ES-I3 (cell line): ENCODE measurements around the gene PORCN.
"Not testable (repeated sequence)": the region's sequence is repeated elsewhere in the genome, so short reads cannot be mapped to it uniquely, and the experiment has no call there.

Experiments
- H3K36me3 ChIP-seq: 2 replicates; pipeline ENCODE4 v1.6.1; 2013; ENCODE audit warnings: mild to moderate bottlenecking, low read length, control low read depth, moderate library complexity; ENCODE audit not compliant: insufficient read depth
- H3K4me1 ChIP-seq: 2 replicates; pipeline ENCODE4 v1.6.1; 2013; ENCODE audit warnings: mild to moderate bottlenecking, control low read depth, low read length; ENCODE audit not compliant: insufficient read depth
- H3K9ac ChIP-seq: 2 replicates; pipeline ENCODE4 v1.6.1; 2013; ENCODE audit warnings: low read depth, mild to moderate bottlenecking, low read length, moderate library complexity
- H3K9me3 ChIP-seq: 2 replicates; pipeline ENCODE4 v1.6.1; 2013; ENCODE audit warnings: mild to moderate bottlenecking, low read length, moderate library complexity; ENCODE audit not compliant: control insufficient read depth, insufficient read depth

The PORCN gene

GRCh38 chrX:48525853-48526252, 17.1 kb downstream of the PORCN start:
- H3K4me1 ChIP-seq, H3K36me3 ChIP-seq, H3K9ac ChIP-seq, H3K9me3 ChIP-seq: not testable (repeated sequence)

- H3K4me1 ChIP-seq, result no peaks in the 10 kb centered on the region
- H3K9me3 ChIP-seq, result no peaks in the 10 kb centered on the region
- H3K36me3 ChIP-seq, result no peaks in the 10 kb centered on the region; the same call in 1 of the 2 replicates
- H3K9ac ChIP-seq, result no peak overlapping the region
These were observed 21.9 kb downstream of the PORCN start for GRCh38 chrX:48530736-48531135.

GRCh38 chrX:48531358-48531959, 22.7 kb downstream of the PORCN start:
- Histone ChIP-seq H3K4me1 (no peaks in the 10 kb centered on the region), H3K9me3 (no peaks in the 10 kb centered on the region), H3K36me3 (no peaks in the 10 kb centered on the region; the same call in 1 of the 2 replicates), H3K9ac (no peak overlapping the region)

- Histone ChIP-seq H3K9me3 (no peaks in the 10 kb centered on the region), H3K4me1 (no peaks in the 10 kb centered on the region), H3K36me3 (no peaks in the 10 kb centered on the region; the same call in 1 of the 2 replicates), H3K9ac (no peak overlapping the region)
These were observed 23.4 kb downstream of the PORCN start for GRCh38 chrX:48532161-48532560.

- no peaks in the 10 kb centered on the region for H3K4me1 ChIP-seq
- H3K9ac ChIP-seq, result no peak overlapping the region
- no peaks in the 10 kb centered on the region for H3K36me3 ChIP-seq
- no peaks in the 10 kb centered on the region for H3K9me3 ChIP-seq
These were observed 24.4 kb downstream of the PORCN start for GRCh38 chrX:48533165-48533564.

- H3K9me3 ChIP-seq, result no peaks in the 10 kb centered on the region
- peak overlapping the region; percentile 25; the same call in 1 of the 2 replicates for H3K9ac ChIP-seq
- no peaks in the 10 kb centered on the region for H3K36me3 ChIP-seq
- H3K4me1 ChIP-seq, result no peaks in the 10 kb centered on the region
These were observed 30.0 kb downstream of the PORCN start for GRCh38 chrX:48538641-48539344.

- Histone ChIP-seq H3K4me1 (no peaks in the 10 kb centered on the region), H3K9ac (peak within 1 kb of the TSS; percentile 72; the same call in 1 of the 2 replicates), H3K36me3 (no peaks in the 10 kb centered on the region), H3K9me3 (no peaks in the 10 kb centered on the region)
These were observed 30.7 kb downstream of the PORCN start, which contains the start of gene TBC1D25 for GRCh38 chrX:48539345-48540027. Gene TBC1D25 (plus strand): TSS chrX:48539714. CDS start chrX:48539798, 84 bp downstream.

GRCh38 chrX:48540028-48540375, 31.2 kb downstream of the PORCN start:
- Histone ChIP-seq H3K4me1 (no peaks in the 10 kb centered on the region), H3K9me3 (no peaks in the 10 kb centered on the region), H3K9ac (peak overlapping the region; percentile 72; the same call in 1 of the 2 replicates), H3K36me3 (no peaks in the 10 kb centered on the region)

GRCh38 chrX:48540480-48540879, 31.7 kb downstream of the PORCN start:
- Histone ChIP-seq H3K9ac (no peak overlapping the region; the same call in 1 of the 2 replicates), H3K9me3 (no peaks in the 10 kb centered on the region), H3K36me3 (no peaks in the 10 kb centered on the region), H3K4me1 (no peaks in the 10 kb centered on the region)

GRCh38 chrX:48541140-48541814, 32.5 kb downstream of the PORCN start:
- no peaks in the 10 kb centered on the region for H3K9me3 ChIP-seq
- no peaks in the 10 kb centered on the region for H3K36me3 ChIP-seq
- no peaks in the 10 kb centered on the region for H3K4me1 ChIP-seq
- no peak overlapping the region for H3K9ac ChIP-seq

GRCh38 chrX:48548871-48549270, 40.1 kb downstream of the PORCN start:
- no peaks in the 10 kb centered on the region for H3K36me3 ChIP-seq
- H3K9me3 ChIP-seq, result no peaks in the 10 kb centered on the region
- H3K4me1 ChIP-seq, result no peaks in the 10 kb centered on the region
- no peak overlapping the region for H3K9ac ChIP-seq

- not testable (repeated sequence) for H3K4me1 ChIP-seq, H3K9me3 ChIP-seq, H3K9ac ChIP-seq, H3K36me3 ChIP-seq
These were observed 47.0 kb downstream of the PORCN start for GRCh38 chrX:48555731-48556325.

GRCh38 chrX:48558271-48558670, 49.5 kb downstream of the PORCN start:
- no peaks in the 10 kb centered on the region for H3K9me3 ChIP-seq
- H3K36me3 ChIP-seq, result no peaks in the 10 kb centered on the region
- H3K4me1 ChIP-seq, result no peaks in the 10 kb centered on the region
- no peak overlapping the region for H3K9ac ChIP-seq

- Histone ChIP-seq H3K9me3 (no peaks in the 10 kb centered on the region), H3K9ac (no peak overlapping the region), H3K4me1 (no peaks in the 10 kb centered on the region), H3K36me3 (no peaks in the 10 kb centered on the region)
These were observed 50.8 kb downstream of the PORCN start for GRCh38 chrX:48559636-48560035.
